GM11168 (cell line): ENCODE measurements around the gene ERN2.

Experiments
- in situ Hi-C: fragments of 300-500 bp; cut with MboI; formaldehyde crosslinking; loops from one replicate; pipeline ENCODE4 v1.12.0; 2022; ENCODE audit warnings: low sequenced_read_pairs; ENCODE audit not compliant: unreplicated experiment

ERN2 gene

DNA sequence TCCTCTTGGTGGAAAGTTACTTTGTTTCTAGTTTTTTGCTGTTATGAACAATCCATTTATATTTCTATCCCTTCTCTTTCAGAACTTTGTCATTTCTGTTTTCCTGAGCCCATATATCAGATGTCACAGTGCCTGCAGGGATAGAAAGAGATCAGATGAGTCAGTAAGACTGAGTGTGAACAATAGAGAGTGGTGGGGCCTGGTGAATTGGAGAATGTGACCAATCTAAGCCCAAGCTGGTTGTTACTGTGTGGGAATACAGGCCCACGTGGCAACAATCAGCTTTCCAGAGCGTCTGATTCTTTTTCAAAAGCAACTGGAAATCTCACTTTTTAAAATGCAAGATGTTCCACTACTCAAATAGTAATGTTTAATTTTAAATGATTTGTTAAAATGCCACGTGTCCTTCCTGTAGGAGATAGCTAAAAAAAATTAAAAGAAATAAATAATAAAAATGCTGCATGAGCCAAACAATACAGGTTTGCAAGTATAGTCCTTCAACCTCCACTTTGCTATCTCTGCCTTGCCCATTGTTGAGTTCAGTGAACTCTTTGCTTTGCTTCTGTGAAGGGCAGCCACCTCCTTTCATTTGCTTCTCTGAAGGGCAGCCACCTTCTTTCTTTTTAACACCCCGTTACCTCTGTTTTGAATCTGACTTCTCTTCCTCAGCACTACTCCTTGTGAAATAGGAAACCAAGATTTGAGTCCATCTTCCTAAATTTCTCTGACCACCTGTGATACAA lies 62.2 kb downstream of the ERN2 start:
- in situ Hi-C loops, result no loop called here

DNA sequence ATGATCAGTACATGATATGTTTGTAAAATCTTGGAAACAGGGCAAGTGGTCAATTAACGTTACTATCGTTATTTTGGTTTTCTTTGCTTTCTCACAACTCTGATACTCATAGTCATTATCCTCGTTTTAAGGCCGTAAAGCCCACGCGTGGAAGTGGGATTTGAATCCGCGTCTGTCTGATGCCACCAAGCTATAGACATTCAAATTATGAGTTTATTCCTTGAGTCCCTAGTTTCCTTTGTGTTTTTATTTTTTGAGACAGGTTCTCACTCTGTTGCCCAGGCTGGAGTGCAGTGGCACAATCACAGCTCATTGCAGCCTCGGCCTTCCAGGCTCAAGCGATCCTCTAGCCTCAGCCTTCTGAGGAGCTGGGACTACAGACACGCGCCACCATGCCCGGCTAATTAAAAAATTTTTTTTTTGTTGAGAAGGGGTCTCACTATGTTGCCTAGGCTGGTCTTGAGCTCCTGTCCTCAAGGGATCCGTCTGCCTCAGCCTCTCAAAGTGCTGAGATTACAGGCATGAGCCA lies 70.7 kb downstream of the ERN2 start:
- in situ Hi-C loops, result no loop called here

DNA sequence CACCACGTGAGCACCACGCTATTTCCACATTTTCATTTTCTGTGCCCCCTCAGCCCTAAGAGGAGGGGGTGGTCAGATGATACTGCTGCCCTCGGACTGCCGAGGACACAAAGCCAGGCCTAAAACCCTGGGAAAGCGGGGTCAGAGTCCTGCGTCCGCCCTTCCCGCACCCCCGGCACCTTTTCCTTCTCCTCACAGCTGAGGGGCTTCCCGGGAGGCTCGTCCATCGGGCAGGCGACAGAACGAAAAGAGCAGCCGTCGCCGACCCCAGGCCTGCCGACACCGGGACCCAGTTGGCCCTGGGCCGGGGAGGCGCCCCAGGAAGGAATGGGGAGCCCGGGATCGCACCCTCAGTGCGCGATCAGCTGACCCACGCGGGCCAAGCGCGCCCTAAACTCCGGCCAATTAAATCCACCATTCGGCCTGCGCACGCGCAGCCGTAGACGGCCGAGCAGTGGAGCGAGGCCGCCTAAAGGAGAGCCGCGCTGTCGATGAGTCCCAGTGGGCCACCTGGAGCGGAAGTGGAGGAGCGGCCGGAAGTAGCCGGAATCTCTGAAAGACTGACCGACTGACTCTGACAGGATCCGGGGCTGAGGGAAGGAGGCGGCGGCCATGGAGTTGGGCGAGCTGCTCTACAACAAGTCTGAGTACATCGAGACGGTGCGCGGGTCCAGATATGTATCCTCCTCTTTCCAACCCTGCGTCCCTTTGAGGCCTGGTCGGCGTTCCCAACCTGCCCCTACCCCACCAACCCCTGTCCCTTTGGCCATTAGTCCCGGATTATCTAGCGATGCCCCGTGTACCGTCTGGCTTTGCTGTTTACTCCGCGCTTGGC lies 71.9 kb downstream of the ERN2 start, which contains the start of the genes DCTN5 and PALB2:
Gene DCTN5, plus strand, starts transcription at position 536 of the 835 bp plus-strand sequence. Its CDS starts 77 bp downstream, at position 613.
Gene PALB2, minus strand, starts transcription at position 380 of the 835 bp plus-strand sequence. Its CDS starts 153 bp downstream, at position 227.
- in situ Hi-C loops, result no loop called here

DNA sequence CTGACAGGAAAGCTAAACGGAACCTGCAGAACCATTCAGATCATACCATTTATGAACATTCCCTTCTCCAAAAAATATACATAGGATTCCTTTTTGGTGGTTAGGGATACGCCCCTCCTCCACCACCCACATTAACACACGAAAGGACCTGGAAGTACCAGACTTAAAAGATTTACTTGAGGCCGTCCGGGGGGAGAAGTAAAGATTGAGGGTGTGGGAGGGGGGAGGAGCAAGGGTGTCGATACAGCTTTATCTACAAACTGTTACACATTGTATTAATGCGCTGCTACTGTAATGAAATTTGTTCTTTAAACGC lies 72.4 kb downstream of the ERN2 start:
- in situ Hi-C loops, result no loop called here
